Neural progenitor cell (in vitro differentiated cells): ENCODE results near the gene GJB6.

Experiments used
- EZH2 ChIP-seq: fragments of 200-600 bp; sonication (generic); IDR thresholded peaks from 2 replicates; pipeline ENCODE4 v1.6.1; 2017; ENCODE audit warnings: antibody characterized with exemption, mild to moderate bottlenecking, moderate library complexity
- EZH2phosphoT487 ChIP-seq: fragments of 200-600 bp; sonication (generic); IDR thresholded peaks from 2 replicates; pipeline ENCODE4 v1.6.1; 2017; ENCODE audit warnings: antibody characterized with exemption
- TF ChIP-seq, protein P1 (sequence below): fragments of 200-600 bp; sonication (generic); IDR thresholded peaks from 2 replicates; pipeline ENCODE4 v1.5.1; 2017; ENCODE audit warnings: antibody characterized with exemption, mild to moderate bottlenecking

DNA sequence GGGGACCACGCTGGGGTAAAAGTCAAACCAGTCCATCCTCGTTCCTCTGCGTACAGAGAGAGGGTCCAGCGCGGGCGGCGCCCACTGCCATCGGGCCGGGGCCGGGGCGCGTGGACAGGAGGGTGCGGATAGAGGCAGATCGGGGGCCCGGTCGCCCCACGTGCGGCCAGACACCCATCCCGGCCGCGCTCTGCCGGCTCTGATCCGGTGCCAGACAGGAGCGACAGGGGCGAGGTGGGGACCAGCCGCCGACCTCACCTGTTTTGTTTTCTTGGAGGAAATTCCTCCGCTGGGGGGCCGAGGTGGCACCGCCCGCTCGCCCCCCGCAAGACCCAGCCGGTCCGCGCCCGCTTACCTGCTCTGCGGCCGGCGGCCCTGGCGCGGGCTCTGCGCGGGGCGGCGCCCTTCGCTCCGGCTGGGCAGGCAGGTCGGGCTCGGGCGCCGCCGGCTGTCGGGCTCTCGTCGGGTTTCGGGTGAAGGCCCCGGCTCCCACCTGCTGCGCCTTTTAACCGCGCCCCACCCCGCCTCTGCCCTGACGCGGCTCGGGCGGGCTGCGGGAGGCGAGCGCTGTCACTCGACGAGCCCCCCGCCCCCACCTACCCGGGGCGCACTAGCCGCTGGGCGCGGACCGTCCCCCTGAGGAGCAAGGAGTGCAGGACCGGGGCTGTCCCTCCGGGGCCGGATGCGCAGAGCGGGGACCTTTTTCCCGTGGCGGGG is at the start of gene GJB6:
- TF ChIP-seq EZH2 (peak; percentile 98), EZH2phosphoT487 (peak; percentile 96)
- TF ChIP-seq, protein P1, sequence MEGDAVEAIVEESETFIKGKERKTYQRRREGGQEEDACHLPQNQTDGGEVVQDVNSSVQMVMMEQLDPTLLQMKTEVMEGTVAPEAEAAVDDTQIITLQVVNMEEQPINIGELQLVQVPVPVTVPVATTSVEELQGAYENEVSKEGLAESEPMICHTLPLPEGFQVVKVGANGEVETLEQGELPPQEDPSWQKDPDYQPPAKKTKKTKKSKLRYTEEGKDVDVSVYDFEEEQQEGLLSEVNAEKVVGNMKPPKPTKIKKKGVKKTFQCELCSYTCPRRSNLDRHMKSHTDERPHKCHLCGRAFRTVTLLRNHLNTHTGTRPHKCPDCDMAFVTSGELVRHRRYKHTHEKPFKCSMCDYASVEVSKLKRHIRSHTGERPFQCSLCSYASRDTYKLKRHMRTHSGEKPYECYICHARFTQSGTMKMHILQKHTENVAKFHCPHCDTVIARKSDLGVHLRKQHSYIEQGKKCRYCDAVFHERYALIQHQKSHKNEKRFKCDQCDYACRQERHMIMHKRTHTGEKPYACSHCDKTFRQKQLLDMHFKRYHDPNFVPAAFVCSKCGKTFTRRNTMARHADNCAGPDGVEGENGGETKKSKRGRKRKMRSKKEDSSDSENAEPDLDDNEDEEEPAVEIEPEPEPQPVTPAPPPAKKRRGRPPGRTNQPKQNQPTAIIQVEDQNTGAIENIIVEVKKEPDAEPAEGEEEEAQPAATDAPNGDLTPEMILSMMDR, result peak; percentile 8
